ENCODE data around the gene RPUSD3.

- TF ChIP-seq MZF1 (tag by site-specific recombination; IDR thresholded peaks at IDR 0.05; ENCODE audit: borderline replicate concordance) (no peak), ZNF707 (tag by site-specific recombination; IDR thresholded peaks at IDR 0.05) (no peak), CTCF (tag by site-specific recombination; IDR thresholded peaks at IDR 0.05) (no peak), ZNF48 (tag by site-specific recombination; IDR thresholded peaks at IDR 0.05) (no peak), ATF2 (tag by site-specific recombination; IDR thresholded peaks at IDR 0.05; ENCODE audit: low read depth) (no peak), ZNF777 (tag by site-specific recombination; IDR thresholded peaks at IDR 0.05; ENCODE audit: borderline replicate concordance) (no peak), ZNF670 (tag by site-specific recombination; IDR thresholded peaks at IDR 0.05; ENCODE audit: low read depth) (no peak), ZNF184 (tag by site-specific recombination; IDR thresholded peaks at IDR 0.05) (no peak), ZNF155 (tag by site-specific recombination; IDR thresholded peaks at IDR 0.05) (no peak)
Observed at GRCh38 chr3:9808345-9809037, 35.3 kb downstream of the RPUSD3 start.

Data from HEK293 (cell line).